K562 (cell line): Measurements from ENCODE around the gene H3-3A. TPM values are rescaled to one million over a fixed set of nuclear protein-coding genes. Genes with fewer than 3 reads are reported as not detected.

Source experiments
- ATAC-seq: fragments of 200-7000 bp; cut with Tn5 transposase; 3 replicates; pipeline ENCODE4 v1.9.1; 2020; ENCODE audit warnings: moderate library complexity
- BruUV-seq: library from RNA; stranded (reverse); fragments of 400-500 nt; replicated peaks from 2 replicates; lab custom pipeline; 2021; lab: Mats Ljungman, UMichigan
- CTCF ChIA-PET: fragments of 300-600 bp; formaldehyde crosslinking; extraction: SDS; loops from one replicate; lab custom pipeline; 2021; ENCODE audit warnings: low intra/inter-chr PET ratio; lab: Yijun Ruan, JAX
- POLR2A ChIA-PET: fragments of 300-600, 350-650 bp; sonication (Branson Sonifier 250); formaldehyde crosslinking; extraction: SDS; loops from one replicate; lab custom pipeline; 2021; ENCODE audit warnings: antibody characterized with exemption, inconsistent platforms; lab: Yijun Ruan, JAX
- DNase-seq, 4 experiments: peaks; one replicate each; pipeline versions ENCODE4 v3.0.0 to v3.0.0-alpha.2; 2011 to 2018; ENCODE audit warnings: low spot score in 3 of 4, mixed read lengths in 3 of 4; ENCODE audit errors: extremely low read depth in 1 of 4
- FAIRE-seq: peaks from 2 replicates; lab custom pipeline; 2011; peaks lifted over from hg19 to GRCh38; lab: Jason Lieb, UNC
- H2AFZ ChIP-seq: 2 replicates; pipeline ENCODE4 v1.6.0; 2011; ENCODE audit warnings: low read depth, low read length, control low read depth, inconsistent platforms
- H3K27ac ChIP-seq: fragments of 200-600 bp; 3 replicates; pipeline ENCODE4 v1.8.0; 2011; ENCODE audit warnings: low read depth, mild to moderate bottlenecking, control low read depth, inconsistent platforms, low read length, moderate library complexity, mixed read lengths; ENCODE audit errors: extremely low read depth
- H3K27me3 ChIP-seq, 2 experiments: fragments of 300-600 bp in 1 of 2; 2 replicates in 1 of 2; 3 replicates in 1 of 2; pipeline versions ENCODE4 v1.6.0 to v1.8.0; 2011; ENCODE audit warnings: inconsistent platforms in 2 of 2, low read length in 2 of 2, mild to moderate bottlenecking in 1 of 2, mixed read lengths in 1 of 2, moderate library complexity in 1 of 2; ENCODE audit not compliant: control insufficient read depth in 2 of 2, insufficient read depth in 2 of 2
- H3K36me3 ChIP-seq: fragments of 300-600 bp; 3 replicates; pipeline ENCODE4 v1.8.0; 2011; ENCODE audit warnings: mild to moderate bottlenecking, low read length, inconsistent platforms; ENCODE audit not compliant: control insufficient read depth, insufficient read depth
- H3K4me1 ChIP-seq, 2 experiments: fragments of 200-600 bp in 1 of 2; replicated peaks in 1 of 2; 2 replicates in 1 of 2; 3 replicates in 1 of 2; pipeline versions ENCODE4 v1.5.1 to v1.8.0; 2011; ENCODE audit warnings: inconsistent platforms in 2 of 2, low read length in 2 of 2, mild to moderate bottlenecking in 1 of 2, mixed read lengths in 1 of 2, moderate library complexity in 1 of 2; ENCODE audit not compliant: control insufficient read depth in 2 of 2, insufficient read depth in 2 of 2
- H3K4me2 ChIP-seq: 2 replicates; pipeline ENCODE4 v1.6.1; 2011; ENCODE audit warnings: low read length, control low read depth, inconsistent platforms, mixed read lengths; ENCODE audit not compliant: insufficient read depth
- H3K4me3 ChIP-seq: fragments of 200-600 bp; sonication (generic), shearing (Covaris generic); 2 replicates; pipeline ENCODE4 v1.5.1; 2016; ENCODE audit warnings: control low read depth, inconsistent platforms
- H3K79me2 ChIP-seq: fragments of 200-600 bp; 3 replicates; pipeline ENCODE4 v1.8.0; 2011; ENCODE audit warnings: low read length, inconsistent platforms; ENCODE audit not compliant: control insufficient read depth, insufficient read depth
- H3K9ac ChIP-seq, 2 experiments: 2 replicates each; pipeline versions ENCODE4 v1.6.0 to v1.6.1; 2011; ENCODE audit warnings: low read depth in 2 of 2, low read length in 2 of 2, control low read depth in 1 of 2, inconsistent platforms in 1 of 2, mild to moderate bottlenecking in 1 of 2, mixed read lengths in 1 of 2; ENCODE audit not compliant: insufficient read depth in 1 of 2
- H3K9me1 ChIP-seq: one replicate; pipeline ENCODE4 v1.6.0; 2011; ENCODE audit warnings: inconsistent platforms, mild to moderate bottlenecking, low read length, moderate library complexity; ENCODE audit not compliant: control insufficient read depth, insufficient read depth
- H3K9me3 ChIP-seq: replicated peaks from 2 replicates; pipeline ENCODE4 v1.5.1; 2011; ENCODE audit warnings: low read depth, low read length, inconsistent platforms; ENCODE audit not compliant: control insufficient read depth, insufficient read depth
- H4K20me1 ChIP-seq: replicated peaks from 2 replicates; pipeline ENCODE4 v1.6.1; 2011; ENCODE audit warnings: low read length, inconsistent platforms, mixed read lengths; ENCODE audit not compliant: control insufficient read depth, insufficient read depth
- GABPA ChIP-seq: fragments of 200-800 bp; sonication (Bioruptor generic); conservative IDR thresholded peaks from 2 replicates; pipeline ENCODE4 v1.6.1; 2016; ENCODE audit warnings: low read depth, missing genetic modification characterization, missing compliant biosample characterization
- GABPB1 ChIP-seq: sonication (generic); formaldehyde crosslinking; IDR thresholded peaks from 2 replicates; pipeline ENCODE4 v1.8.0; 2022; ENCODE audit warnings: mild to moderate bottlenecking, missing genetic modification reagents
- PRDM10 ChIP-seq: fragments of 450-650 bp; IDR thresholded peaks from 2 replicates; pipeline ENCODE4 v1.6.1; 2018; ENCODE audit not compliant: partially characterized antibody
- ZNF3 ChIP-seq: fragments of 250-450 bp; sonication (Bioruptor Pico); IDR thresholded peaks from 2 replicates; pipeline ENCODE4 v1.5.0; 2021; ENCODE audit warnings: mild to moderate bottlenecking, moderate library complexity
- WGBS: fragments of 100-300 bp; shearing (Covaris generic); methylation state at CpG from one replicate; pipeline ENCODE4 v1.1.6; 2016; ENCODE audit warnings: low coverage, mixed read lengths; ENCODE audit not compliant: insufficient coverage; ENCODE audit errors: missing lambda C conversion rate; 5-methylcytosine and 5-hydroxymethylcytosine counted together
- in situ Hi-C: fragments of 300-500 bp; cut with MboI; formaldehyde crosslinking; loops from 4 replicates; pipeline ENCODE4 v1.15.0; 2018; ENCODE audit warnings: inconsistent platforms, mixed read lengths
- intact Hi-C: fragments of 100-400 bp; cut with micrococcal nuclease; formaldehyde crosslinking; loops from 2 replicates; pipeline ENCODE4 v1.14.2; 2022
- polyA plus RNA-seq, 8 experiments: library from polyadenylated mRNA; depleted of rRNA in 4 of 8; stranded (reverse) in 5 of 8; unstranded in 3 of 8; fragments of >200 nt; fragmentation: Nextera tagmentation in 2 of 8; fragmentation: Illumina TruSeq in 1 of 8; extraction: Ambion mirVana in 2 of 8; extraction: Trizol in 1 of 8; gene quantifications; 2 replicates each; pipeline versions ENCODE4 v1.2.1 to v1.2.3, GENCODE V29; 2011 to 2014; ENCODE audit warnings: inconsistent platforms in 1 of 8, missing spikeins in 1 of 8
- total RNA-seq, 7 experiments: library from RNA; depleted of rRNA in 6 of 7; stranded (reverse); fragments of >200 nt in 6 of 7; fragmentation: Illumina TruSeq in 2 of 7; extraction: Trizol in 2 of 7; gene quantifications; 2 replicates each; pipeline versions ENCODE4 v1.2.1 to v1.2.3, GENCODE V29; 2011 to 2021; ENCODE audit warnings: low replicate concordance in 1 of 7

Gene H3-3A
- total and polyA plus RNA-seq, 9 of the 15 experiments (the other 6 are each of a cell fraction or from before 2014, with no cell fraction given) = 426 to 1,083 (median 591) TPM

DNA sequence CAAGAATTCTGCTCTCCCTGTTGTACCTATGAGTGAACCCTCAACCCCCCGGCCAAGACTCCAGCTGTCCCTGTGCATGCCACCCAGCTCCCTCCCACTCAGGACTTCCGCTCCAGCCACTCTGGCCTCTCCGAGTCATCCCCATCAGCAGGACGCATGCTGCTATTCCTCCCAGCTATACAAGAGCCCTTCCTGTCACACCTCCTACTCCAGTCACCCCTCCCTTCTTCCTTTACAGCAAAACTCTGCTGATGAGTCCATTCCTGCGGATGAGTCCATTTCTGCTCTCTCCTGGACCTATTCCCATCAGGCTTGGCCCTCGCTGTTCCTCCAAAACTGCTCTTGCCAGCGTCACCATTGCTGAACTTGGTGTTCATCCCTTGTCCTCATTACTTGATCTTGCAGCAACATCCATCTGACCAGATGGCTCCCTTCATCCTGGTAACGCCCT lies 42.2 kb downstream of the H3-3A start:
- H3K36me3 ChIP-seq = no peaks in the 10 kb centered on the region
- ChIA-PET CTCF (no interaction called here), POLR2A (interaction anchor here (0.7 to 1.0 kb wide), 4 partner anchors 11 to 76 kb away, joined by 3 to 5 read pairs (median 3); partner anchors contain the start of gene H3-3A)
- H3K79me2 ChIP-seq = no peaks in the 10 kb centered on the region
- H3K9me1 ChIP-seq = peaks cover 3% of the 10 kb centered on the region
- peaks cover 15 to 34% of the 10 kb centered on the region in 2 experiments for H3K4me1 ChIP-seq
- ATAC-seq = peak; percentile 37
- TF ChIP-seq ZNF3 (CRISPR knock-in tag) = no peak
- TF ChIP-seq GABPB1 (CRISPR knock-in tag) = 0 out of 2 replicates have a peak, but pooled peaks have one; percentile 3
- TF ChIP-seq PRDM10 = peak; percentile 21
- peak; percentile 43; the same call in 1 of the 2 replicates for TF ChIP-seq GABPA (tag)
- peak overlapping the region; percentile 48; the same call in 1 of the 2 replicates for H2AFZ ChIP-seq
- WGBS = 21% methylated on average over 8 of the region's 8 CpGs
- intact Hi-C loops (no loop called here), in situ Hi-C loops (no loop called here)
- 0 out of 2 replicates have a peak, but pooled peaks cover 6% of the 10 kb centered on the region for H4K20me1 ChIP-seq
- no TSS peak for BruUV-seq
- H3K9ac ChIP-seq = no peak overlapping the region
- H3K9me3 ChIP-seq = no peaks in the 10 kb centered on the region
- no peaks in the 10 kb centered on the region for H3K27me3 ChIP-seq
- no peak for FAIRE-seq
- H3K4me3 ChIP-seq = no peak overlapping the region
- DNase-seq = no peak
- H3K27ac ChIP-seq = no peak overlapping the region
- peak overlapping the region; percentile 6; the same call in 1 of the 2 replicates for H3K4me2 ChIP-seq
